ENCODE results near the gene MC2R. TPM values are rescaled to one million over a fixed set of nuclear protein-coding genes. Genes with fewer than 3 reads are reported as not detected.

The MC2R gene
- total and polyA plus RNA-seq, 2 donors (not counting 1 experiment from before 2014, with no cell fraction given), result not detected

GRCh38 chr18:13874558-13874957 is 40.8 kb downstream of the MC2R start:
- Histone ChIP-seq H3K9me3 (ENCODE audit: control insufficient read depth, insufficient read depth, low read depth, low read length) (no peaks in the 10 kb centered on the region), H3K79me2 (ENCODE audit: control insufficient read depth, insufficient read depth, low read length) (no peaks in the 10 kb centered on the region), H4K20me1 (ENCODE audit: control insufficient read depth, extremely low read depth, insufficient read depth, low read length) (no peaks in the 10 kb centered on the region), H3K27ac (ENCODE audit: insufficient read depth, low read length) (no peak overlapping the region), H3K4me1 (ENCODE audit: control insufficient read depth, extremely low read depth, insufficient read depth, low read length) (no peaks in the 10 kb centered on the region), H3K4me2 (ENCODE audit: extremely low read depth, insufficient read depth, low read length) (no peak overlapping the region), H2AFZ (ENCODE audit: low read length) (no peak overlapping the region), H3K4me3 (replicated peaks in 1 of 4; ENCODE audit: control extremely low read depth in 1 of 4, insufficient read depth in 1 of 4, low read depth in 3 of 4, low read length in 4 of 4) (no peak overlapping the region), H3K36me3 (ENCODE audit: control insufficient read depth, insufficient read depth, low read length) (no peaks in the 10 kb centered on the region), H3K9ac (ENCODE audit: insufficient read depth, low read length) (no peak overlapping the region), H3K27me3 (ENCODE audit: control insufficient read depth, insufficient read depth, low read length) (no peaks in the 10 kb centered on the region)
- TF ChIP-seq CTCF (conservative IDR thresholded peaks at IDR 0.05 in 1 of 2, IDR thresholded peaks at IDR 0.05 in 1 of 2; ENCODE audit: low read depth in 1 of 2, low read length in 2 of 2) (no peak), EZH2 (IDR thresholded peaks at IDR 0.05; ENCODE audit: low read length, missing control alignments) (no peak)
- no peak for DNase-seq (ENCODE audit: low read depth in 2 of 2)

GRCh38 chr18:13872932-13873331 is 42.4 kb downstream of the MC2R start:
- TF ChIP-seq EZH2 (IDR thresholded peaks at IDR 0.05; ENCODE audit: low read length, missing control alignments) (no peak), CTCF (conservative IDR thresholded peaks at IDR 0.05 in 1 of 2, IDR thresholded peaks at IDR 0.05 in 1 of 2; ENCODE audit: low read depth in 1 of 2, low read length in 2 of 2) (no peak)
- no peaks in the 10 kb centered on the region for H4K20me1 ChIP-seq (ENCODE audit: control insufficient read depth, extremely low read depth, insufficient read depth, low read length)

GRCh38 chr18:13872373-13872772 is 43.0 kb downstream of the MC2R start:
- Histone ChIP-seq H3K9me3 (ENCODE audit: control insufficient read depth, insufficient read depth, low read depth, low read length) (no peaks in the 10 kb centered on the region), H3K27ac (ENCODE audit: insufficient read depth, low read length) (no peak overlapping the region), H2AFZ (ENCODE audit: low read length) (no peak overlapping the region), H3K4me3 (replicated peaks in 1 of 4; ENCODE audit: control extremely low read depth in 1 of 4, insufficient read depth in 1 of 4, low read depth in 3 of 4, low read length in 4 of 4) (no peak overlapping the region), H4K20me1 (ENCODE audit: control insufficient read depth, extremely low read depth, insufficient read depth, low read length) (no peaks in the 10 kb centered on the region), H3K9ac (ENCODE audit: insufficient read depth, low read length) (no peak overlapping the region), H3K27me3 (ENCODE audit: control insufficient read depth, insufficient read depth, low read length) (no peaks in the 10 kb centered on the region), H3K79me2 (ENCODE audit: control insufficient read depth, insufficient read depth, low read length) (no peaks in the 10 kb centered on the region), H3K36me3 (ENCODE audit: control insufficient read depth, insufficient read depth, low read length) (no peaks in the 10 kb centered on the region), H3K4me2 (ENCODE audit: extremely low read depth, insufficient read depth, low read length) (no peak overlapping the region), H3K4me1 (ENCODE audit: control insufficient read depth, extremely low read depth, insufficient read depth, low read length) (no peaks in the 10 kb centered on the region)
- no peak for DNase-seq (ENCODE audit: low read depth in 2 of 2)
- TF ChIP-seq EZH2 (IDR thresholded peaks at IDR 0.05; ENCODE audit: low read length, missing control alignments) (no peak), CTCF (conservative IDR thresholded peaks at IDR 0.05 in 1 of 2, IDR thresholded peaks at IDR 0.05 in 1 of 2; ENCODE audit: low read depth in 1 of 2, low read length in 2 of 2) (no peak)

More at GRCh38 chr18:13872932-13873331, 42.4 kb downstream of the MC2R start:
- Histone ChIP-seq H3K36me3 (ENCODE audit: control insufficient read depth, insufficient read depth, low read length) (no peaks in the 10 kb centered on the region), H3K9ac (ENCODE audit: insufficient read depth, low read length) (no peak overlapping the region), H3K27ac (ENCODE audit: insufficient read depth, low read length) (no peak overlapping the region), H3K9me3 (ENCODE audit: control insufficient read depth, insufficient read depth, low read depth, low read length) (no peaks in the 10 kb centered on the region), H3K4me1 (ENCODE audit: control insufficient read depth, extremely low read depth, insufficient read depth, low read length) (no peaks in the 10 kb centered on the region), H2AFZ (ENCODE audit: low read length) (no peak overlapping the region), H3K4me2 (ENCODE audit: extremely low read depth, insufficient read depth, low read length) (no peak overlapping the region), H3K4me3 (replicated peaks in 1 of 4; ENCODE audit: control extremely low read depth in 1 of 4, insufficient read depth in 1 of 4, low read depth in 3 of 4, low read length in 4 of 4) (no peak overlapping the region), H3K27me3 (ENCODE audit: control insufficient read depth, insufficient read depth, low read length) (no peaks in the 10 kb centered on the region), H3K79me2 (ENCODE audit: control insufficient read depth, insufficient read depth, low read length) (no peaks in the 10 kb centered on the region)
- DNase-seq (ENCODE audit: low read depth in 2 of 2), result no peak

Measured in fibroblast of lung (primary cell).